Tibial artery (tissue), 4 donors: Measurements from ENCODE around the gene USH1G.
A peak's percentile ranks its signal among the peaks of the same experiment; 100 is the strongest.

Source experiments
- DNase-seq, 2 donors: peaks; one replicate each; pipeline ENCODE4 v3.0.0-alpha.2; 2019
- H3K27ac ChIP-seq, 2 donors: fragments of 200-600 bp; sonication (generic) in 1 of 2; 1 replicate in 1 of 2; 2 replicates in 1 of 2; pipeline ENCODE4 v1.5.1; 2018 to 2019; ENCODE audit warnings: mild to moderate bottlenecking in 1 of 2
- H3K27me3 ChIP-seq, 2 donors: fragments of 200-600 bp; sonication (generic) in 1 of 2; one replicate each; pipeline versions ENCODE4 v1.5.1 to v1.6.0; 2016 to 2019
- H3K36me3 ChIP-seq, 3 donors: fragments of 200-600 bp; sonication (generic) in 2 of 3; one replicate each; pipeline ENCODE4 v1.5.1; 2016 to 2019; ENCODE audit warnings: mild to moderate bottlenecking in 2 of 3
- H3K4me1 ChIP-seq, 4 donors: fragments of 200-600 bp; sonication (generic) in 2 of 4; 1 replicate in 3 of 4; 2 replicates in 1 of 4; pipeline ENCODE4 v1.5.1; 2016 to 2019
- H3K4me3 ChIP-seq, 2 donors: fragments of 200-600 bp; sonication (generic) in 1 of 2; 1 replicate in 1 of 2; 2 replicates in 1 of 2; pipeline ENCODE4 v1.5.1; 2018 to 2019; ENCODE audit warnings: mild to moderate bottlenecking in 2 of 2
- H3K9me3 ChIP-seq, 3 donors: fragments of 200-600 bp; sonication (generic) in 1 of 3; one replicate each; pipeline ENCODE4 v1.5.1; 2016 to 2019
- CTCF ChIP-seq, 2 experiments: fragments of 200-600 bp in 1 of 2; fragments of 450-650 bp in 1 of 2; IDR thresholded peaks; one replicate each; pipeline ENCODE4 v1.5.1; 2017 to 2019; ENCODE audit warnings: antibody characterized with exemption in 2 of 2, mild to moderate bottlenecking in 1 of 2, moderate library complexity in 1 of 2
- intact Hi-C: fragments of 100-400 bp; cut with DNase I; formaldehyde crosslinking; loops from one replicate; pipeline ENCODE4 v1.15.0; 2023; ENCODE audit warnings: low total_unique reads

The USH1G gene

DNA sequence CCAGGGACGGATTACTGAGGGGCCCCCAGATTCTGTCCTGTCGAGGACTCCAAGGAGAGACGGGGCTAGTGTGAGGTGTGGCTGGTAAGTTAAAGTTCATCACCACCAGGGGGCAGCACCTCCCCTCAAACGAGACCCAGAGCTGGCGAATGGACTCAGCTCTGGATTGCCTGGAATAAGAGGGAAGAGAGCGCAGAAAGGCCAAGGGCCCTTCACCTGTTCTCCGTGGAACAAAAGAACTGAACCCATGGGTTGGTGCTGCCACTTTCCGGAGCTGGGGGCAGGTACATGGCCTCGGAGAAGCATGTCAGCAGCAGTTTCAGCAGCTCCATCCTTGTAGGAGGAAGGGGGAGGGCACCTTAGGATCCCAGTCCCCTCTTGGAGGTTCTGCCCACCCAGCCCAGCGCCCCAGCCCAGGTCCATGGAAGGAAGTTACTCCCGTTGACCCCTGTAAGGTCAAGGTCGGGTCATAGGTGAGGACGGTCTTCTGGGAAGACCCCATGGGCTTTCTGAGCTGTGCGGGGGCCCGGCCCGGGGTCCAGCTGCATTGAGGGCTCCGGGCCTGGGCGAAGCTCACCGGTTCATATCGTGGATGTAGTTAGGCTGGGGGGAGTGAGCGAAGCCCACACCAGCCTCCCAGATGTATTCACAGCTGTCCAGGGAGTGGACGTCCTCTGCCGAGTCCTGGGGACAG lies 38.7 kb upstream of the USH1G start:
- intact Hi-C loops: loop anchor here (5.0 to 10.0 kb wide), 2 partner anchors 50 to 243 kb away; partner anchors contain the start of genes MRPL58 and NUP85
- peak; percentile 75 to 86 for TF ChIP-seq CTCF (IDR thresholded peaks at IDR 0.05)
- Histone ChIP-seq H3K36me3 (no peaks in the 10 kb centered on the region), H3K9me3 (no peaks in the 10 kb centered on the region), H3K27me3 (peaks cover 0 to 28% of the 10 kb centered on the region in 2 donors), H3K4me1 (peaks cover 0 to 7% (median 0%) of the 10 kb centered on the region in 4 donors), H3K4me3 (no peak overlapping the region), H3K27ac (no peak overlapping the region)
- DNase-seq: peak; percentile 84 to 91

GRCh38 chr17:74960570-74961342 lies 37.7 kb upstream of the USH1G start:
- Histone ChIP-seq H3K9me3 (no peaks in the 10 kb centered on the region), H3K4me3 (no peak overlapping the region), H3K27ac (no peak overlapping the region), H3K4me1 (peaks cover 0 to 7% (median 0%) of the 10 kb centered on the region in 4 donors), H3K27me3 (peaks cover 0 to 28% of the 10 kb centered on the region in 2 donors), H3K36me3 (no peaks in the 10 kb centered on the region)
- no peak for TF ChIP-seq CTCF (IDR thresholded peaks at IDR 0.05)
- DNase-seq: no peak
- intact Hi-C loops: loop anchor here (5.0 to 10.0 kb wide), 2 partner anchors 52 to 244 kb away; partner anchors contain the start of genes MRPL58 and NUP85

DNA sequence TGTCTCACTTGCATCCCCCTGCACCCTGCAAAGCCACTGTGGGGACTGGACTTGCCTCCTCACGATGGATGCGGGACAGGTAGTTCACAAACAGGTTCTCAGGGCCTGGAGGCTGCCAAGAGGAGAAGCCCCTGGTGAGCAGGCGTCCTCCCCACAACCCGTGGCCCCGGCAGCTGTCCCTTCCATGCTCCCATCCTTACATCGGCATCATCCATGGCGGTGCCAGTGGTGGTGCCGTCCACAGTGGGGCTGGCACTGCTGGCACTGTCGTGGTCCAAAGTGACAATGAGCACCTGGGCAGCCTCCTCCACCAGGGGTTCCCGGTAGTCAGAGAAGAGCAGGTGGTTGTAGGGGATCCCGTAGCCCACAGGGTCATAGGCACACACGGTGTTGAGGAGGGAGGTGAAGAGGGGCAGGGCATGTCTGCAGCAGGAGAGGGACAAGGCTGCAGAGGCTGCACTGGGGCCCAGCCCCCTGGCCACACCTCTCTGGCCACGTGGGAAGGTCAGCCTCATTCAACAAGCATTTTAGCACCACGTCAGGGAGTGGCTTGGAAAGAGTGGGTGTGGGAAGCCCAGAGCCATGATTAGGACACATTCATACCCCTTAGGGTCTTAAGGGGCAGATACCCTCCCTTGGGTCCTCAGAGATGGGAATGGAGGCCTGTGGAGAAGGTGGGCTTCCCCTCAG lies 36.9 kb upstream of the USH1G start:
- intact Hi-C loops: loop anchor here (5.0 to 10.0 kb wide), 2 partner anchors 52 to 245 kb away; partner anchors contain the start of genes MRPL58 and NUP85
- H3K4me1 ChIP-seq: peaks cover 0 to 7% (median 0%) of the 10 kb centered on the region in 4 donors
- peaks cover 0 to under 1% (median 0%) of the 10 kb centered on the region in 3 donors for H3K36me3 ChIP-seq
- no peak for DNase-seq
- H3K27me3 ChIP-seq: peaks cover 0 to 28% of the 10 kb centered on the region in 2 donors
- H3K27ac ChIP-seq: no peak overlapping the region
- H3K4me3 ChIP-seq: no peak overlapping the region
- H3K9me3 ChIP-seq: no peaks in the 10 kb centered on the region
- no peak for TF ChIP-seq CTCF (IDR thresholded peaks at IDR 0.05)

DNA sequence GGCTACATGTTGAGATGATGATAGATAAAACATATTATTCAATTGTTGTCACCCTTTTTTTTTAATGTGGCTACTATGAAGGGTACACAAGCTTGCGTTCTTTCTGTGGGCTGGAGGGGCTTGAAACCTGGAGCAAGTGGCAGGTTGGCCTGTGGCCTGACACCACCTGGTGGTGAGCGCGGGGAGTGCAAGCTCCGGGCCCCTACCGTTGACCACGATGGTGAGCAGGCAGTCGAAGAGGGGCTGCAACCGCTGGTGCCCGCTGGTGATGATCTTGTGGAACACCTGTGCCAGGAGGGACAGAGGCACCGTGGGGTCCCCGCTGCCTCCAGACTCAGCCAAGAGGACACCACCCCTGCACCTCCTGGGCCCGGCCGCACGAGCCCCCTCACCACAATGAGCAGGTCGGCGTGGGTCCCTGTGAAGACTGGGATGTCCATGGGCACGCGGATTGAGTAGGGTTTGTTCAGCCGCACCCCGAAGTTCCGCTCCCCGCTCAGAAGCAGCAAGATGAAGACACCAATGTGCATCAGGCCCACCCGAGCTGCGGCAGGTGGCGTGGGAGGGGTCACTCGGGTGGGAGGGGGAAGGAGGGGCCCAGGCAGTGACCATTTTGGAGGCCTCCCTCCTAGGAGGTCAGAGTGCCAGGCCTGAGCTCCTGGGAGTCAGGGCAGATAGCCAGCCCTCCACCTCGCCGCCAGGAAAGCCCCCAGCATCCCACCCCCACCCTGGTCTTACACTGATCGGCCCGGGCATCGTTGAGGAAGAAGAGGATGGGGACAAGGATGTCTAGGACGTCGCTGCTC lies 35.1 kb upstream of the USH1G start:
- Histone ChIP-seq H3K9me3 (no peaks in the 10 kb centered on the region), H3K4me3 (no peak overlapping the region), H3K36me3 (peaks cover 0 to 19% (median 0%) of the 10 kb centered on the region in 3 donors), H3K4me1 (peaks cover 0 to 4% (median 0%) of the 10 kb centered on the region in 4 donors), H3K27me3 (peaks cover 0 to 19% of the 10 kb centered on the region in 2 donors), H3K27ac (no peak overlapping the region)
- intact Hi-C loops: no loop called here
- peak; percentile 85 to 91 for TF ChIP-seq CTCF (IDR thresholded peaks at IDR 0.05)
- peak; percentile 63 to 82 for DNase-seq

DNA sequence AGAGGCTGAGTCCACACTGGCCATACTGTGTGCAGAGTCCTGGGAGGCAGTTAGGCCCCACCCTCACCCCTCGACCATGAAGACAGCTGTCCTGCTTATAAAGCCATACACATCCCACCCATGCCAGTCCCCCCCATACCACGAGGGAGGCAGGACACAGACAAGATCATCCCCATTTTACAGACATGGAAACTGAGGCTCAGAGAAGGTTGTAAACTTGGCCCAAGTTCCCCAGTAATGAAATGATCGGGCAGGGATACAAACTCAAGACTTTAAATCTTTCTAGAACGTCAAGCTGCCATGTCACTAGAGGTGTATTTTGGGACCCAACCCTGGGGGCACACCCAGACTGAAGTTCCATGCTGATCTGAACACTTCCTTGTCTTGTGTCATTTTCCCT lies 33.0 kb upstream of the USH1G start:
- Histone ChIP-seq H3K4me1 (no peaks in the 10 kb centered on the region), H3K27ac (no peak overlapping the region), H3K4me3 (no peak overlapping the region), H3K36me3 (peaks cover 0 to 19% (median 0%) of the 10 kb centered on the region in 3 donors), H3K9me3 (no peaks in the 10 kb centered on the region), H3K27me3 (peaks cover 0 to 26% of the 10 kb centered on the region in 2 donors)
- intact Hi-C loops: no loop called here
- TF ChIP-seq CTCF (IDR thresholded peaks at IDR 0.05): no peak
- DNase-seq: no peak
